PFSK-1 (cell line): ENCODE measurements around the gene SSR4.

Experiments used
- POLR2AphosphoS5 ChIP-seq: IDR thresholded peaks from 2 replicates; pipeline ENCODE4 v1.6.1; 2012; ENCODE audit warnings: low read depth, mild to moderate bottlenecking, control low read depth, low read length, moderate library complexity
- REST ChIP-seq, 2 experiments: IDR thresholded peaks; 2 replicates each; pipeline versions ENCODE4 v1.6.1 to v1.8.0; 2011 to 2012; ENCODE audit warnings: low read depth in 2 of 2, low read length in 2 of 2, control low read depth in 1 of 2, inconsistent platforms in 1 of 2, mild to moderate bottlenecking in 1 of 2, moderate library complexity in 1 of 2; ENCODE audit not compliant: insufficient read depth in 1 of 2
- SIN3A ChIP-seq: IDR thresholded peaks from 2 replicates; pipeline ENCODE4 v1.6.1; 2012; ENCODE audit warnings: mild to moderate bottlenecking, low read length, moderate library complexity, borderline replicate concordance; ENCODE audit not compliant: insufficient read depth
- TAF1 ChIP-seq: IDR thresholded peaks from 2 replicates; pipeline ENCODE4 v1.6.1; 2012; ENCODE audit warnings: low read length, control low read depth, borderline replicate concordance; ENCODE audit not compliant: insufficient read depth

GRCh38 chrX:153802513-153803045, 8.1 kb downstream of the SSR4 start:
- TF ChIP-seq POLR2AphosphoS5 (no peak), SIN3A (no peak), REST (IDR thresholded peaks at IDR 0.05; ENCODE audit: insufficient read depth in 1 of 2, low read depth in 2 of 2, low read length in 2 of 2) (no peak), TAF1 (no peak)
